Cardiac septum (tissue), 1 donor: ENCODE measurements around the gene CHST9. TPM values are rescaled to one million over a fixed set of nuclear protein-coding genes. Genes with fewer than 3 reads are reported as not detected.
"Not testable (repeated sequence)": the region's sequence is repeated elsewhere in the genome, so short reads cannot be mapped to it uniquely, and the experiment has no call there.

Source experiments
- DNase-seq: peaks from one replicate; pipeline ENCODE4 v3.0.0-alpha.2; 2020; ENCODE audit warnings: low spot score
- intact Hi-C: fragments of 100-400 bp; cut with DNase I; formaldehyde crosslinking; loops from one replicate; pipeline ENCODE4 v1.14.0; 2022
- long read RNA-seq: library from polyadenylated mRNA; unstranded; transcript quantifications from one replicate; pipeline ENCODE4 v2.0.0, GENCODE V29; 2021
- total RNA-seq: library from RNA; stranded (reverse); fragmentation: NEBNext Ultra II Directional; extraction: Animal tissue kit (Norgen Biotek cat#: 25700); gene quantifications from one replicate; pipeline ENCODE4 v1.2.1, GENCODE V29; 2021
- donor health status: DM: no; HTN: no; CAD: no.

CHST9 gene
- not detected for total RNA-seq
- long read RNA-seq, partial matches to known transcripts, result 0 of 1 reads
- long read RNA-seq, other reads (novel, unspliced or antisense), result 1 of 1 reads

- intact Hi-C loops, result no loop called here
- no peak for DNase-seq
Observed at GRCh38 chr18:27185025-27185763, at the start of gene CHST9. TSS of gene CHST9 (minus strand) at chr18:27185308. CDS start at chr18:27142809, 42,499 bp downstream.

- intact Hi-C loops, result not testable (repeated sequence)
Observed at GRCh38 chr18:27232355-27232754, 47.2 kb upstream of the CHST9 start.

GRCh38 chr18:27231671-27232070 lies 46.6 kb upstream of the CHST9 start:
- not testable (repeated sequence) for DNase-seq

More at GRCh38 chr18:27232355-27232754, 47.2 kb upstream of the CHST9 start:
- not testable (repeated sequence) for DNase-seq

GRCh38 chr18:27231221-27231620 lies 46.1 kb upstream of the CHST9 start:
- intact Hi-C loops, DNase-seq: not testable (repeated sequence)

More at GRCh38 chr18:27231671-27232070, 46.6 kb upstream of the CHST9 start:
- intact Hi-C loops, result not testable (repeated sequence)

GRCh38 chr18:27227721-27228120 lies 42.6 kb upstream of the CHST9 start:
- DNase-seq, result no peak
- intact Hi-C loops, result no loop called here

- no peak for DNase-seq
- intact Hi-C loops, result no loop called here
Observed at GRCh38 chr18:27226556-27227075, 41.5 kb upstream of the CHST9 start.

- no peak for DNase-seq
- intact Hi-C loops, result no loop called here
Observed at GRCh38 chr18:27225947-27226481, 40.9 kb upstream of the CHST9 start.

GRCh38 chr18:27223526-27224291 lies 38.6 kb upstream of the CHST9 start:
- intact Hi-C loops, result no loop called here
- no peak for DNase-seq

GRCh38 chr18:27214831-27215230 lies 29.7 kb upstream of the CHST9 start:
- intact Hi-C loops, result no loop called here
- no peak for DNase-seq

- intact Hi-C loops, result no loop called here
- no peak for DNase-seq
Observed at GRCh38 chr18:27213123-27213717, 28.1 kb upstream of the CHST9 start.

- intact Hi-C loops, result no loop called here
Observed at GRCh38 chr18:27211569-27211968, 26.5 kb upstream of the CHST9 start.

GRCh38 chr18:27206411-27206810 lies 21.3 kb upstream of the CHST9 start:
- intact Hi-C loops, result no loop called here
- DNase-seq, result no peak

More at GRCh38 chr18:27211569-27211968, 26.5 kb upstream of the CHST9 start:
- DNase-seq, result no peak

GRCh38 chr18:27202741-27203140 lies 17.6 kb upstream of the CHST9 start:
- intact Hi-C loops, result no loop called here
- DNase-seq, result no peak

GRCh38 chr18:27198036-27198435 lies 12.9 kb upstream of the CHST9 start:
- intact Hi-C loops, result no loop called here
- DNase-seq, result no peak

- intact Hi-C loops, result no loop called here
- no peak for DNase-seq
Observed at GRCh38 chr18:27188309-27188708, 3.2 kb upstream of the CHST9 start.

GRCh38 chr18:27185897-27186296 lies 789 bp upstream of the CHST9 start:
- intact Hi-C loops, result no loop called here

GRCh38 chr18:27184115-27185024 lies 738 bp downstream of the CHST9 start:
- DNase-seq, result no peak
- intact Hi-C loops, result no loop called here

More at GRCh38 chr18:27185897-27186296, 789 bp upstream of the CHST9 start:
- DNase-seq, result no peak

GRCh38 chr18:27181726-27182125 lies 3.4 kb downstream of the CHST9 start:
- intact Hi-C loops, result no loop called here
- no peak for DNase-seq

- intact Hi-C loops, result no loop called here
- no peak for DNase-seq
Observed at GRCh38 chr18:27178424-27178823, 6.7 kb downstream of the CHST9 start.
